Measurements from ENCODE around the gene FOXN4.
"Not testable (repeated sequence)": the region's sequence is repeated elsewhere in the genome, so short reads cannot be mapped to it uniquely, and the experiment has no call there.

Gene FOXN4, protein sequence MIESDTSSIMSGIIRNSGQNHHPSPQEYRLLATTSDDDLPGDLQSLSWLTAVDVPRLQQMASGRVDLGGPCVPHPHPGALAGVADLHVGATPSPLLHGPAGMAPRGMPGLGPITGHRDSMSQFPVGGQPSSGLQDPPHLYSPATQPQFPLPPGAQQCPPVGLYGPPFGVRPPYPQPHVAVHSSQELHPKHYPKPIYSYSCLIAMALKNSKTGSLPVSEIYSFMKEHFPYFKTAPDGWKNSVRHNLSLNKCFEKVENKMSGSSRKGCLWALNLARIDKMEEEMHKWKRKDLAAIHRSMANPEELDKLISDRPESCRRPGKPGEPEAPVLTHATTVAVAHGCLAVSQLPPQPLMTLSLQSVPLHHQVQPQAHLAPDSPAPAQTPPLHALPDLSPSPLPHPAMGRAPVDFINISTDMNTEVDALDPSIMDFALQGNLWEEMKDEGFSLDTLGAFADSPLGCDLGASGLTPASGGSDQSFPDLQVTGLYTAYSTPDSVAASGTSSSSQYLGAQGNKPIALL

DNA sequence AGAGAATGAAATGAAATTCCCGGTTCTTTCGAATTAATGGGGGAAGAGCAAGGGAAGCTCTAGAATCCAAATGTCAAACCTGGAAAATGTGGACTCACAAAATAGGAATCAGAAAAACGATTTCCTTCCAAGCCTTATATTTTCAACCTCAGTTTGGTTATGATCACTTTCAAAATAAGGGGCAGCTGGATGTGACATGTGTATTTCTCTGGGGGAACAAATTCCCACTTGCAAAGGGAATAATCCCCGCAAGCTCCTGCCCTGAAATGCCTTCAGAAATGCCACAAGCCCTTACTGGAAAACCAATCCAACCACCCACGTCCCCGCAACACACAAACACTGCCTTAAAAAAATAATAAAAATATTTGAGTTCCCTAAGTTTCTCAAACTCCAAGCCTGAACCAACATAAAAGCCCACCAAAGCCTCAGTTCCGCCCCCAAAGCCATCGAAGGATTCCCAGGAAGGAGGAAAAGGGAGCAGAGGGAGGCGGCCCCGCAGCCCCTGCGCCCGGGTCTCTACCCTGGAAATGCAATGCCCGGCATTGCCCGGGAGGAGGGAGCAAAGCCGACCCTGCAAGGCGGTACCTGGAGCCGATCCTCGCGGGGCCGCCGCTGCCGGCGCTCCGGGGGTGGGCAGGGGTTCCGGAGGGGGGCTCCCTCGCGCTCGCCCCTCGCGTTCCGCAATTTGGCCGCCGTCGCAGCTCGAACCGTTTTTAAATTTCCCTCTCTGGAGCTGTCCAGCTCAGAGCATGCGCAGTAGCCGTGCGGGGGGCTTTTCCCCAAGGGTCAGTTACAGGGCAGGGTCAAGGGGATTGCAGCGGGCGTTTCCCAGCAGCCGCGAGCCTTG, at the start of gene FOXN4:
Gene FOXN4 (minus strand): TSS at position 751 of the 847 bp plus-strand sequence. CDS start 963 bp downstream, outside the sequence.
- no peak for DNase-seq (ENCODE audit: low read depth)

DNA sequence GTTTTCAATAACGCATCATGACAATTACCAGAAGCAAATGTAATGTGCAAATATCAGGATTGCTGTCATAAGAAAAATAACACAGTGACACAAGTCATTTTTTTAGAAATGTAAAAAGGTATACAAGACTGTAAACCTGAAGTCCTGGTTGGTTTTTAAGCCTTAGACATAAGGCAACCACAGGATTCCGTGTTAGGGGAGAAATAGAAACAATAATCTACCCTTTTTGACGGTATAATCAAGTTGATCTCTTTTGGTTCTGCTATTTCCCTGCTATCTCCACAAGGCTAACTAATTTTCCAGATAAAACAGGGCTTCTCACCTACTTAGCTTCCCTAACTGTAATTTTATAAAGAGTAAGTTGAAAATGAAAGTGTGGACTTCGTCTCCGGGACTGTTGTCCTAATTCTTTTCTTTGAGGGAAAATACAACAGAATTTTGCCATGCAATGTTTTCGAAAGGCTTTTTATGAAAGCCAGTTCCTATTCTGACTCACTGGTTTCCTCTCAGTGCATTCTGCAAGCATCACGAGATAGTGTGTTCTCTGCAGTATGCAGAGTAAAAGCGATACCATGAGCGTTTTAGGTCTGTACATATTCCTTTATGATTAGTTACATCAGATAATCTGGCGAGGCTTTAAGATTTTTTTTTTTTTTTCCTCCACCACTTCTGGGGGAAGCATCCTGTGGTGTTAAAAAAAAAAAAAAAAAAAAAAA, 49.2 kb upstream of the FOXN4 start:
- no peak for DNase-seq (ENCODE audit: low read depth)

DNA sequence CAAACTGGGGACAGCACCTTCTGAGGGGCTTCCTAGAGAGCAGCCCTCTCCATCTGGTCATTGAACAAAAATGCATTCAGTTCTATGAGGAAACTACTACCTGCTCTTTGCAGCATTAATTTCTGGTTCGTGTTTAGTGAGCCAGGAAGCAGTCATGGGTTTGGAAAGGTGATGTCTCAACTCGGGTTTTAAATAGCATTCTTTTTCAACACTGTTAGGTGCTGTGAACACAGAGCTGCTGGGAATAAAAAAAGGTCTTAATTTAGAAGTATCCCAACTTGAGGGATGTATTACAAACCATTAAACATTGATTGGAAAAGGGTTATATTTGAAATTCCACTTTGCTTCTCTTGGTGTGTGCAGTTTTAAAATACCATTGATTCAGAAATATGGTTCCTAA, 47.9 kb upstream of the FOXN4 start:
- DNase-seq (ENCODE audit: low read depth) = no peak

DNA sequence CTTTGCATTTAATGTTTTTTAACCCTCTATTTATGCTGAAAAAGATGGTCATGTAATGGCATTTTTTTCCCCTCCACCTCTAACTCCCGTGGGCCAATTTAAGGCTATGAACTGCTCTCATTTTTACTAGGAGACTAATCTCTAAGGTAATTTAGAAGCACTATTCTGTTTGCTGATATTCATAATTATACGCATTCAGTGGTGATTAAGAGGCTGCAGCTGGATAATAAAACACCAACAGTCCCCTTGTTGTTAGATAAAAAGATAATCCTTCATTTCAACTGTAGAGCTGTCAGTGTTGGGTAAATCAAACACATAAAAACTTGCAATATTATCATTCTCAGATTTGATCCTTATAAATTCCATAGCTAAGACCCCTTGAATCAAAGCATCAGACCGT, 47.5 kb upstream of the FOXN4 start:
- DNase-seq (ENCODE audit: low read depth) = no peak

DNA sequence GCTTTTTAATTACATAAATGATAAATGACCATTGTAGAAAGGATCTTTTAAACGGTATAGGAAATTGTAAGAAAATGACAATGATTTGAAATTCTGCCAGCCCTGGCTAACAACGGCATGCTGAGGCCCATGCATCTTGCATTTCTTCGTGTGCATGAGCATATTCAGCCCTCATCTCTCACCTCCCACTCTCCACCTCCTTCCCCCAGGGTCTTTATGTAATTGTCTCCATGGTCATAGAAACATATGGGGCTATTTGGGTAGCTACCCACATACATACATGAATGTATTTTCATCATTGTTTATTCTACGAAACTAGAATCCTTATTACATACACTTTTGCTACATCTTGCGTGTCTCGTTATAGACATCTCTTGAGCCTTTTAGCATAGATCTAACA, 43.1 kb upstream of the FOXN4 start:
- DNase-seq (ENCODE audit: low read depth) = no peak

DNA sequence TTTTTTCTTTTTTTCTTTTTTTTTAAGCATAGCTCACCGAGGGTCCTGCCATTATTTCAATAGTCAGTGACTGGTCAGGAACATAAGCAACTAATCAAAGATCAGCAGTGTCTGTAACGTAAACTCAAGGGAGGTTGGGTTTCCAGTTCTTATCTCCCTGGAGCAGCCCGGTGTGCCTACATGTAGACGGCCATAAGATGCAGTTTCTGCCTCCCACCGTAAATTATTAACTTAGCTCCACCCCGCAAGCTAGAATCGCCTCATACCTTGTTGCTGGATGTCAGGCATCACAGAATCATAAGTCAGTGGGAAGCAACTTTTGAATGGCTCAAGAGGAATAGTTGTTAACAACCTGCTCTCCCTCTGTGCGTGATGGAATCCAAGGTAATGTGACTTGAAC, 38.5 kb upstream of the FOXN4 start, which contains the start of gene MYO1H:
Gene MYO1H (plus strand): TSS at position 312 of the 400 bp plus-strand sequence. CDS start 61 bp downstream, at position 373.
- DNase-seq (ENCODE audit: low read depth) = no peak

DNA sequence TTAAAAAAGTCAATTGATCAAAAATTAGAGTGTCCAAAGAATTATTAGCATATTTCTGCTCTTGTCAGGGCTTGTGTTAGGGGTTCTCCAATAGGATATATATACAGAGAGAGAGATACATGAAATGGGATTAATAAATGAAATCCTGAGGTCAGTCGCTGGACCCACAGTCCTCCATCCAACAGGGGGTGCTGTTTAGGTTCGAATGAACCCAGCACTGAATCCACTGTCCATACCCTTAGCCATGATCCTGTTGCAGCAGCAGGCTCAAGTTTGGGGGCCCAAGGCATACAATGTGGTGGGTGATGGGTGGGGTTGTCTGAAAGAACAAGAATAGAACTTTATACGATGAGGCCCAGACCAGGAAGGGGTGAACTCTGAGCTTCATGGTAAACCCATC, 37.8 kb upstream of the FOXN4 start:
- DNase-seq (ENCODE audit: low read depth) = no peak

DNA sequence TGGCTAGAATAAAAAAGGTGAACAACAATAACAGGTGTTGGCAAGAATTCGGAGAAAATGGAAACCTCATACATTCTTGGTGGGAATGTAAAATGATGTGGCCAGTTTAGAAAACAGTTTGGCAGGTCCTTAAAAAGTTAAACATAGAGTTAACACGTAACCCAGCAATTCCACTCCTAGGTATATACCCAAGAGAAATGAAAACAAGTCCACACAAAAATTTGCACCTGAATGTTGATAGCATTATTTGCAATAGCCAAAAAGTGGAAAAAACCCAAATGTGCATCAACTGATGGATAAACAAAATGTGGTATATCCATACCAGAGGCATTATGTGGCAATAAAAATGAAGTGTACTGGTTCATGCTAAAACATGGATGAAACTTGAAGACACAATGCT, 36.3 kb upstream of the FOXN4 start:
- DNase-seq (ENCODE audit: low read depth) = no peak

DNA sequence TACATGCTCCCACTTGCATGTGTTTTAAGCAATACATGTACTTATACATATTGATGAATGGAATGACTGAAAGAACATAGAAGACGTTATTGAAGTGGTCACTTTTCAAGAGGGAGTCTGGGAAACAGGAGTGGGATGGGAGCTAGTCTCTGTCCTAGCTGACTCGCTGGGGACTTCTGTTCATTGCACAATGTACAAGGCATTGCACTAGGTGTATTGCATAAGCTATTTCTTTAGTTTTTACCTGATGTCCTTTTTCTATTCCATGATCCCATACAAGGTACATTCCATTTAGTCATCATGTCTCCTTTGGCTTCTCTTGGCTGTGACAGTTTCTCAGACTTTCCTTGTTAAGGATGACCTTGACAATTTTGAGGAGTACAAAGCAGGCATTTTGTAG, 34.6 kb upstream of the FOXN4 start:
- no peak for DNase-seq (ENCODE audit: low read depth)

DNA sequence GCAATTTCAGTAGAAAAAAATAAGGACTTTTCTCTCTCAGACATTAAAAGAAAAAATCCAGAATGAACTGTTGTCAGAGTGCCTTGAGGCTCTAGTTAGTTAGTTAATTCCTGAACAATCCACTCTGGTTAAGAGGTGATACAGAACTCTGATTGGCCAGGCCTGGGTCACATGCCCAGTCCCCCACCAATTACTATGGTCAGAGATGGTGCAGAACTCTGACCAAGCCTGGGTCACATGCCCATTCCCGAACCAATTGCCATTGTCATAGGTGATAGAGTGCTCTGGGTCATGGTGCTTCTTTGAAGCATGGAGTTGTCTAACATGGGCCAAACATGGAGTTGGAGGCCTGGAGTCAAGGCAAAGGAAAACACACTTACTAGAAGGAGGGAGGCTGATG, 27.5 kb upstream of the FOXN4 start:
- DNase-seq (ENCODE audit: low read depth) = no peak

DNA sequence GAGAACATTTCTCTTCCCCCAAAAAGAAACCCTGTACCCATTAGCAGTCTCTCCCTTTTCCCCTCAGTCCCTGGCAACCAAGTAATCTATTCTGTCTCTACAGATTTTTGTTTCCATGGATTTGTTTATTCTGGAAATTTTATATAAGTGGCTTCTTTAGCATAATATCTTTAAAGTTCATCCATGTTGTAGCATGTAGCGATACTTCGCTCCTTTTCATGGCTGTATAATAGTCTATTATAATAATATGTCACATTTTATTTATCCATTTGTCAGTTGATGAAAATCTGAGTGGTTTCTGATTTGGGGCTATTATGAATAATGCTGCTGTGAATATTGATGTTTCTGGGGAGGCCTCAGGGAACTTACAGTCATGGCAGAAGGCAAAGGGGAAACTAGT, 25.8 kb upstream of the FOXN4 start:
- no peak for DNase-seq (ENCODE audit: low read depth)

DNA sequence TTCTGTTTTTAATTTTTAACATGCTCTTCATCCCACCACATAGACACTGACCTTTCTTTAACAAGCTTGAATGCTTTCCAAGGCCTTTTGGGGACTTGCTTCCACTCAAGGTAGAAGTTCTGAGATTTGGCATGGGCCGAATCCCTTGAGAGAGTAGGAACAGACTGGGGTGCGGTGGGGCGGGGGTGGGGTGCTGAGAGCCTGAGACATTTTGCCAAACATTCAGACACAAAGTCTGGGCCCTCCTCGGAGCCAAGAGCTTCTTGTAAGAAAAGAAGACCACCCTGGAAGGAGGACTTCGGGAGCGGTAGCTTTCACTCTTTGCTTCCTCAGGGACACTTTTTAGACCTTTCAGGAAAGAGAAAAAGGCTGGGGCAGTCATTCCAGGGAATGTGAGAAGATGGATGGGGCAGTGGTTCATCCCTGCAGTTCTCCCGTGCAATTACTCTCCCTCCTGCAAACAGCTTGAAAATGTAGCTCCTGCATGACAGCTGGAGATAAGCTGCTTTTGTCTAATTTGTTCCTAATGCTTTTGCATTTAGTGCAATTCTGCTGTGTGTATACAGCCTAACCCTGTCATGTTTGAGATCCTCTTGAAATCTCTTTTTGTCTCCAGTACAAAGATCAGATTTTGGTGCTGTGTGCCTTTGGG, 22.3 kb upstream of the FOXN4 start:
- DNase-seq (ENCODE audit: low read depth) = no peak

DNA sequence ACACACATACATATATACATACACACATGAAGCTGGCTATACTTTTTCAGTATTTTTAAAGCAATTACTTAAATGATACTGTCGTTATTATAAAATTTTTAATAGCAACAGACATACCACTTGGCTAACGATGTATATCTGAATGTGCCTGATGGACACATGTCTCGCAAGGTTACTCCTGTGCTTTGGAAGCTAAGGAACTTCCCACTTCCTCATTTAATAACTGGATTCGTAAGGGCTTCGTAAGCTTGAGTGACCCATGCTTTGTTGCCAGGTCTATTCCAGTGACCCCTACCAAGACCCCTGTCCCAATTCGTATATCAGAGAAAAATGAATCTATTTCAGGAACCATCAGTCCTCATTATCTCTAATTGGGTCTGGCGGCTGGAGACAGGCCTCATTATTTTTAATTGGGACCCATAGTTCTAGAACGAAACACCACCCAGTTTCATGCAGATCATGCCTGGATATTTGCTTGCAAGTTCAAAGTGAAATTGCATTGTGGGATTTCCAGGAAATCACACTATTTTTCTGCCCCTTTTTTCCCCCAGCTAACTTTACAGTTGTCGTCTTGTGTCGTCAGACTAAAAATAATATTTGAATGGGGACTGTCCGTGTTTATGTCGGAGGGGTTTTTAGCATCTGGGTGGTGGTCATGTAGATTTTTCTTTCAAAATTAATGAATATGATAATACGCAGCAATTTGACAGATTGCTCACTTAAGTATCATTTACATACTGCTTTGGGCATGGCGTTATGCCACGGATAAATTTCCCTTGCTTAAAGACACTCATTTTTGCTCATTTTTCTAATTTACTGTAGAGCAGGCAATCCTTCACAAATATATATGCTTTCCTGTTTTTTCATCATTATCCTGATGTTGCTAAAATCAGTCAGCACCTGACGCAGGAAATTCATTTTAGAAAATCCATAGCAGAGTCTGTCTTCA, 21.5 kb upstream of the FOXN4 start:
- DNase-seq (ENCODE audit: low read depth) = no peak

DNA sequence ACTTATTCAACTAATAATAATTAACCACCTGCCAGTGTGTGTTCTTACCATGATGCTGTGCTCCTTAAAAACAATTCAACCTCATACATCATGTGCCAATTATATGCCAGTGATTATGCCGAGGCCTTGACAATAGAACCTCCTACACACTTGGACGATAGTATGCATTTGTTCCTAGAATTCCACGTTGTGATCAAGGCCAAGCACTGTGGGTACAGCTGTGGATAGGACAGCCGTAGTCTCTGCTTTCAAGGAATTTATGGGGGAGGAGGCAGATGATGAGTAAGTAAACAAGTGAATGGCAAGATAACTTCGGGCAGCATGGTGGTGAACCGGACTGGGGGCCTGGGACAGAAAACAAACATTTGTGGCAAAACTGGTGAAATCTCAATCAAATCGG, 20.6 kb upstream of the FOXN4 start:
- DNase-seq (ENCODE audit: low read depth) = no peak

DNA sequence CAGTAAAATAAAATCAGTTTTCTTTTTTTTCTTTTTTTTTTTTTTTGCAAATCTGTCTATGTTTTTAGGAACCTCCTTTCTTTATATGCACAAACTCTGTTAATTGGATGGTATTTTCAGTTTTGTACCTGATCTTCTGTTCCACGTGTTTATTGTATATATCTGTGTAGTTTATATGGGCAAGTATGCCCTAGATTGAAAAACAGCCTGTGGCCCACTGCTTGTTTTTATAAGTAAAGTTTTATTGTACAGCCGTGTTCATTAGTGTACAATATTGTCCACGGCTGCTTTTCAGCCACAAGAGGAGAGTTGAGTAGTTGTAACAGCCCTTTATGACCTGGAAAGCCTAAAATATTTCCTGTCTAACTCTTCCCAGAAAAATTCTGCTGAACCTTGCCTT, 19.9 kb upstream of the FOXN4 start:
- DNase-seq (ENCODE audit: low read depth) = no peak

DNA sequence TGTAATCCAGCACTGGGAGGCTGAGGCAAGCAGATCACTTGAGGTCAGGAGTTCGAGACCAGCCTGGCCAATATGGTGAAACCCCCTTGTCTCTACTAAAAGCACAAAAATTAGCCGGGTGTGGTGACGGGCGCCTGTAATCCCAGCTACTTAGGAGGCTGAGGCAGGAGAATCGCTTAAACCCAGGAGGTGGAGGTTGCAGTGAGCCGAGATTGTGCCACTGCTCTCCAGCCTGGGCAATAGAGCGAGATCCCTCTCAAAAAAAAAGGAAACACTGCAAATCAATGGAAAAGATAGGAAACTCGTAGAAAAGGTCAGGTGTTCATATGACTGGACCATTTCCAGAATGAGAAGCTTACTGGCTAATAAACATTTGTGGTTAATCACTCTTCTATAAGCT, 12.2 kb upstream of the FOXN4 start:
- DNase-seq (ENCODE audit: low read depth) = not testable (repeated sequence)

DNA sequence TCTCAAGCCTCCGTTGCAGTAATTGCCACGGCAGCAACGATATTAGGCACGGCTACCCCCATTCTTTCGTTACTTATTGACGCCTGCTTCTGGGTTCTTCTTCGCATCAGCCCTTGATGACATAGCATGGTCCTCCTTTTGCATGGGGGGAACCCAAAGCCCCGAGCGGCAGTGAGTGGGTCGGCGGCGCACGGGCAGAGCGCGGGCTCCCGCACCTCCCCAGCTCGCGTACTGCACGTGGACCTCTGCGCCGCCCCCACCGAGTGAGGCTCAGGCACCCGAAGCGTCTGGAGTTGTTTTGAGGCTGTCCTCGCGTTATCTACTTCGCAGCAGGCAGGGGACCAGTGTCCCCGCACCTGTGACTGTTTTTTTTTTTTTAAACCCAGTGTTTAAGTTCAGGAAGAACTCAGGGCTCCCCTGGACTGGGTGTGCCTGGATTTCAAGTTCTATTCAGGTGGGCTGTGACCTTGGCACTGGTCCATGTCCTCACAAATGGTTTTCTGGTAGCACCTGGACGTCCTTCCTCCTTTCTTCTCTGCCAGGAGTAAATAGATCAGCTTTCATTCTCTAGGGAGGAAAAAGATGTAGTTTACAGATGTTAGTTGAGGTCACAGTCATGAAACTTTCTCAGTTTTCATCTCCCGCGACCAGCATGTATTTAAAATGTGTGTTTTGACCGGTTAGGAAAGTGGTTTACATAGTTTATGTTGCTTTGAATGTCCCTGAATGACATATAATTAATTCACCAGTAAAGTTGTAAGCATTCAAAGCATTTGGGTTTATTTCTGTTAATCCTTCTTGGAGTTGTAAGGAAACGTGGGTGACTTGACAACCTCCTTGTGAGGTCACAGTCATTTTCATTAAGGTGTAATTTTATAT, 1.4 kb upstream of the FOXN4 start:
- DNase-seq (ENCODE audit: low read depth) = no peak

DNA sequence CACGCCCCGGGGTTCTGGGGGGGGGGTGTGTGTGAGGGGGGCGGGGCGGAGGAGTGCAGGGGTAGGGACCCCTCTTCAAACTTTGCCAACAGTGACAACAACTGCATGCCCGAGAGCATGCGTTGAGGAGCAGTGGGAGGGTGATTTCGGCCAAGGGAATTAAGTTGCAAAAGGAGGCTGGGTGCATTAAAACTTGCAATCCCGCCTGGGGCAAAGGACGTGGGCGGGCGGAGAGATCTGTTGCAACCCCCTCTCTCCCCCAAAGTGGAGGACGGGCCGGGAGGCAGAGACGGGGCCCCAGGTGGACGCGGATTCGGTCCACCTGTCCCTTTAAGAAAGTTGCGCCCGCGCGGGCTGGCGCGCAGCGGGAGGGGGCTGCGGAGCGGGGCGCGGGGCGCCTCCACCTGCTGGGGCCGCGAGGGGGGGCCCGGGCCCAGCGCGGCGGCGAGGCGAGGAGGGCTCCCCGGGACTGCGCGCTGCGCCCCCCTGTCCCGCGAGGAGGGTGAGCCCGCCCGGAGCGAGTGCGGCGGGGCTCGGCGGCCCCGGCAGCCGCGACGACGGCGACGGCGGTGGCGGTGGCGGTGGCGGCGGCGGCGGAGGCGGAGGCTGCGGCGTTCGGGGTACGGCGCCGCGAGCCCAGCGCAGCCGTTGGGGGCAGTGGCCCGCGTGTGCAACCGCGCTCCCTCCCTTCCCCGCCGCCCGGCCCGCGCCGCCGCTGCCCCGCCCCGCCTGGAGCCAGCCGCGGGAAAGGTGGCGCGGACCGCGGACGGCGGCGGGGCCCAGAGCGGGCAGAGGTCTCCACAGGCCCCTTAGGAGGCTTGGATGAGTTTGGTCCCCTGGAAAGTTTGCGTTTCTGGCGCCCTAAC, 530 bp upstream of the FOXN4 start:
- DNase-seq (ENCODE audit: low read depth) = no peak

DNA sequence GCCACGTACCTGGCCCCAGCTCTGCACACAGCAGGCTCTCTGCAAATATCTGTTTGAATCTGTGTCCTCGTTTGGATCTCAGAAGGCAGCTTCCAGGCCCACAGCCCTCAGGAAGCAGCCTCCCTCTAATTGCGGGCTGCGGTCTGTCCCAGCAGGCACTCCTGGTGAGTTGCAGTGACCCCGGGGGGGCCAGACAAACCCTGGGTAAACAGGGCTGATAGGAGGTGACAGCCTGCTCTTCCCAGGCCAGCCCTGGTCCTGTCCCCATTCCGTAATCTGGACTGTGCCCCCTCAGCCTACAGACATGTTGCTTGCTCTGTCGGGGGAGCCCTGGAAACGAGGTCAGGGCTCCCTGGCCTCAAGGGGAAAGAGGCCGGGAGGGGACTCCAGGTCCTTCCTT, 2.0 kb downstream of the FOXN4 start:
- DNase-seq (ENCODE audit: low read depth) = no peak
